Fibroblast of peridontal ligament (primary cell): ENCODE data around the gene SHC1.

Source experiments
- DNase-seq: peaks from one replicate; pipeline ENCODE4 v3.0.0-alpha.2; 2010; ENCODE audit errors: extremely low read depth

SHC1 gene

GRCh38 chr1:154937988-154938386, 32.6 kb downstream of the SHC1 start:
- no peak for DNase-seq

DNA sequence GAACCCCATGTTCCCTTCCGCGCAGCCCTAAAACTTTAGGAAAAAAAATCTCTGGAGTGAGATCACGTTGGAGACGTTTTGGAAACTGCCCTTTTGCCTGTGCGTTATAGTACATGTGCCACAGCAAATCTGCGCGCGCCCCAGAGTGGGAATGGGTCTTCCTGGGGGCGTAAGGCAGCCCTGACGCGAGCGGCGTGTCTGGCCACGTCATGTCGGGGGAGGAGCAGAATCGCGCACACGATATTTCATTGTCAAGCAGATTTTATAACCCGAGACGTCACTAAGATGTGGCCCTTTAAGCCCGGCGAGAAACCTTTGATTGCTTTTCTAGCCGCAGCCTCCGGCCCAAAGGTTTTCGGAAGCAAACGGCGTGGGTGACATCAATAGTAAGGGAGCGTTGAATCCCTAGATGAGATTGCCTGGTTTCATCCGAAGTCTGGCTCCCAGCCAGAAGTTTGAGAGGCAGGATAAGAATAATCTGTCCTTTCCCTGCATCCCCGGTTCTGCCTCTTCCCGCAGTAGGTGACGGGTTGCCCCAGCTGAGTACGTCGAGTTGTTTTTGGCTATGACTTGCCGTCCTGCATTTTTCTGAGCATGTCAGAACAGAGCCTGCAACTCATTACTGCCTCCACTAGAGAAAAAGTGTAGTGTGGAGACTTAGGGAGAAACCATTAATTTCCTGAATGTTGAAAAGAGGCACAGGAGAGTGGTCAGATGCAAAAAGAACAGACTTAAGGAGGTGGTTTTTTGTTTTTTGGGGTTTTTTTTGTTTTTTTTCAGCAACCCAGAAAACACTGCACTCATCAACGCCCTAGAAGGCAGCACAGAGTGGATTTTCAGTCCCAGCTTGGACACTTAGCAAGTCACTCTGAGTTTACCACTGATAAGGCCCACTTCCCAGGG, 33.2 kb downstream of the SHC1 start:
- DNase-seq, result peak; percentile 98

- DNase-seq, result peak; percentile 97
Observed at GRCh38 chr1:154936555-154937084, 33.9 kb downstream of the SHC1 start, which contains the start of gene PMVK. Gene PMVK (minus strand): TSS chr1:154936719. CDS start chr1:154936685, 34 bp downstream.

GRCh38 chr1:154935749-154936554, 34.6 kb downstream of the SHC1 start:
- no peak for DNase-seq

- DNase-seq, result no peak
Observed at GRCh38 chr1:154934358-154934948, 36.1 kb downstream of the SHC1 start.

DNA sequence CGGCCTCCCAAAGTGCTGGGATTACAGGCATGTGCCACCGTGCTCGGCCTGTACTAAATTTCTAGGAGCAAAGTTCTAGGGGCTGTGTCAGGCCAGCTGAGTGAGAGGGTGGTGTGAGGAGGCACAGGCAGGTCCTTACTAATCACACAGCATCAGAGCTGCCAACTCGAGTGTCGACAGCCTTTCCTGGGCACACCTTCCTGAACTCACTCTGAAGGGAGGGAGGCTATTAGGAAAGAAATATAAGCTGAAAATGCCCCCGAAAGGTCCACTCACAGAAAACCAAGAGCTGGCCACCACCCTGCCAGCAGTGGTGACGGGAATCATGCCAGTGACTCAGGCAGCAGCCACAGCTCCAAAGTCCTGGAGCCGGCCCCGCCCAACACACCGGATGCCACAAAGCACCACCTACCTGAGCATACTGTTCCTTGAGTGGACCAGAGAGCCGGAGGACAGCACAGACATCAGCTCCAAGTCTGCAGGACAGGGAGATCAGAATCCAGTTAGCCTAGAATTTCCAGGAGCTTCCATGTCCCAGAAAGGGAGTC, 38.5 kb downstream of the SHC1 start:
- no peak for DNase-seq

- no peak for DNase-seq
Observed at GRCh38 chr1:154926201-154926600, 44.3 kb downstream of the SHC1 start.

DNA sequence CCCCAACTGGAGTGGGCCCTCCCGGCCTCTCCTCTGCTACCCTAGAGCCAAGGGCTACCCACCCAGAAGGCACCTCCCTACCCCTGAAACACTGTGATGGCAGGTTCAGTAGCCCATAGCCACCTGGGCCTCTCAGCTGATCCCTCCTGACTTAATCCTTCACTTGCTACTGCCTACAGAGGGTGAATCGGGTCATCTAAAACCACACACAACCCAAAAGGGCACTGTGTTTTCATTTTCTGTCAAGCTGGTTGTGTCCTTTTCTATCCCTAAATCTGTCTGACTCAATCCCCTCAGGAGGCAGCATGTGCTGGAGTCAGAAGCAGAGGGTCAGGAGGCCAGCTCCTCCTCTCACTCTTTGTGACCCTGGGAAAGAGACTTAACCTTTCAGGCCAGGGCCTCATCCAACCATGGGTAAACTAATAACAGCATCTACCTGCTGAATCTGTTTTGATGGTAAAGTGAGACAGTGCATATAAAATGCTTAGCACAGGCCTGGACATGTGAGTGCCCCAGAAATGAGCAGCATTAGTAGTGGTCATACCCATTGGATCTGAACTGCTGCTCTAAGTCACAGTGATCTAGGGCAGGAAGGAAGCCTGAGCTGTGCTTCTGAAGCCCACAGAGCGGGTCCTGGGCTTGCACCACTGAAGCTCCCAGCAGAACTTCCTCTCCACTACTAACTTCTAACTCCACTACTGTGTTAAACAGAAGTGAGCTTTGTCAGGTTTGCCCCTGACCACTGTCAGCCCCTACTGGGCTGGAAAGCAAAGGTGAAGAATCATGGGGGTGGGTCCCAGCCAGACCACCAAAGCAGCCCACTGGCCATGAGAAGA, 45.0 kb downstream of the SHC1 start:
- DNase-seq, result no peak

DNA sequence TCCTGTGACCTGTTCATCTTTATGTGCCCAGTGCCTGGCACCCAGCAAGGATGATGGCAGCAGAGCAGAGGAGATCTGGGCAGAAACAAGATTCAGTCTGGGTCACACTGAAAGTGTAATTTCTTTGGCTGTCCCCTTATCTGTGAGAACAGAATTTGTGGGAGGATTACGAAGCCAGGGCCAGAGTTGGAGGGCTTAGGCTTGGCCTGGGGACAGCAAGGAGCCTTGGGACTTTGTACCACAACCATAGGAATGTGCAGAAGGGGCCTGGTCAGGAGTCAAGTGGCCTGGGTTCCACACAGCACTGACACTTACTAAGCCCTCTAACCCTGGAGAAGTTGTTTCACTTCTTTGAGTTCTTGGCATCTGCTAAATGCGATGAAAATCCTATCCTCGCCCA, 46.9 kb downstream of the SHC1 start:
- DNase-seq, result no peak

DNA sequence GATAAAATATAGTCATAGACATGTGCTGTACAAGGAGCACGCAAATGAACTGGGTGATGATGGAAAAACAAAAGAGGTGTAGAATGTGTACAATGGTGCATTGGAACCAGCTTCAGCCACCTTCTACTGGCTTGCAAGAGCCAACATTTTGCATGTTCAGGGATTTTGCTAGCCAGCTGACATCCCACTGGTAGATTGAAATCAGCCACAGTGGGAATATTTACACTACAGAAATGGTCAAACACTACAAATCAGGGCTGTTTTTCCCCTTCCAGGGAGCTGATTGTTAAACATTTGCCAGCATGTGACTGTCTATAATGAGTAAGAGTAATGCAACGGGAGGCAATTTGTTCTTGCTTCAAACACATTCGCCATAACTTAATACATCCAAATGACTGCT, 57.3 kb downstream of the SHC1 start:
- DNase-seq, result no peak

GRCh38 chr1:154912755-154913154, 57.8 kb downstream of the SHC1 start:
- DNase-seq, result no peak
